ENCODE data around the gene OR2H1. TPM values are rescaled to one million over a fixed set of nuclear protein-coding genes. Genes with fewer than 3 reads are reported as not detected.

Gene OR2H1
- total and polyA plus RNA-seq, 9 of the 15 experiments (the other 6 are each of a cell fraction or from before 2014, with no cell fraction given), result not detected

DNA sequence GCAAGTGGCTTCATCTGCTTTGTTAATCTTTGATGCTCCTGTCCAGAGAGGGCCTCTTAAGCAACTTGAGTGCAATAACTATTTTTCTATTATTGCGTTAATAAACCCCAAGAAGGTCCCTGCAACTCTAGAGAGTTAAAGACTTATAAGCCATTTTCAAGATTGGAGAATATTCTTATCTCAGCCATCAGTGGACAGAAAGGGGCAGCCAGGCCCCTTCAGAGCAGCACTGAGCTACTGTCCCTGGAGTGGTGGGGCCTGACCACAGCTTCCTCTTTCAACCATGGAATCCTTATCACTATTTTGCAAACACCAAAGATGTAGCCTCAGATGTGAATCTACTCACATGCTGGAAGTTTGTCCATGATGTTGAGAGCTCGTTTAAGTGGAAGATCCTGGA, 33.6 kb downstream of the OR2H1 start (continued):
- TF ChIP-seq, protein P1, sequence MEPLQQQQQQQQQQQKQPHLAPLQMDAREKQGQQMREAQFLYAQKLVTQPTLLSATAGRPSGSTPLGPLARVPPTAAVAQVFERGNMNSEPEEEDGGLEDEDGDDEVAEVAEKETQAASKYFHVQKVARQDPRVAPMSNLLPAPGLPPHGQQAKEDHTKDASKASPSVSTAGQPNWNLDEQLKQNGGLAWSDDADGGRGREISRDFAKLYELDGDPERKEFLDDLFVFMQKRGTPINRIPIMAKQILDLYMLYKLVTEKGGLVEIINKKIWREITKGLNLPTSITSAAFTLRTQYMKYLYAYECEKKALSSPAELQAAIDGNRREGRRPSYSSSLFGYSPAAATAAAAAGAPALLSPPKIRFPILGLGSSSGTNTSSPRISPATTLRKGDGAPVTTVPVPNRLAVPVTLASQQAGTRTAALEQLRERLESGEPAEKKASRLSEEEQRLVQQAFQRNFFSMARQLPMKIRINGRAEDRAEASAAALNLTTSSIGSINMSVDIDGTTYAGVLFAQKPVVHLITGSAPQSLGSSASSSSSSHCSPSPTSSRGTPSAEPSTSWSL (CRISPR knock-in tag; IDR thresholded peaks at IDR 0.05; ENCODE audit: borderline replicate concordance), result no peak
- no peak for TF ChIP-seq ZNF444 (CRISPR knock-in tag; IDR thresholded peaks at IDR 0.05)

GRCh38 chr6:29491574-29491973, 34.6 kb downstream of the OR2H1 start:
- Histone ChIP-seq H3K27ac (ENCODE audit: extremely low read depth, low read depth, low read length) (no peak overlapping the region), H2AFZ (ENCODE audit: low read depth, low read length) (no peak overlapping the region), H3K9ac (ENCODE audit: insufficient read depth in 1 of 2, low read depth in 2 of 2, low read length in 2 of 2) (no peak overlapping the region), H3K4me1 (replicated peaks in 1 of 2; ENCODE audit: control insufficient read depth in 2 of 2, insufficient read depth in 2 of 2, low read length in 2 of 2) (peaks cover 8 to 39% of the 10 kb centered on the region in 2 experiments; a peak in 4 of 5 replicates), H3K36me3 (ENCODE audit: control insufficient read depth, insufficient read depth, low read length) (no peaks in the 10 kb centered on the region), H3K27me3 (ENCODE audit: control insufficient read depth in 2 of 2, insufficient read depth in 2 of 2, low read length in 2 of 2) (peaks cover 0 to 3% of the 10 kb centered on the region in 2 experiments; a peak in 1 of 5 replicates), H3K9me3 (replicated peaks; ENCODE audit: control insufficient read depth, insufficient read depth, low read depth, low read length) (no peaks in the 10 kb centered on the region), H3K4me2 (ENCODE audit: insufficient read depth, low read length) (no peak overlapping the region), H3K4me3 (no peak overlapping the region), H4K20me1 (replicated peaks; ENCODE audit: control insufficient read depth, insufficient read depth, low read length) (no peaks in the 10 kb centered on the region), H3K79me2 (ENCODE audit: control insufficient read depth, insufficient read depth, low read length) (no peaks in the 10 kb centered on the region), H3K9me1 (ENCODE audit: control insufficient read depth, insufficient read depth, low read length) (no peaks in the 10 kb centered on the region)
- ATAC-seq (no peak), DNase-seq (ENCODE audit: extremely low read depth in 1 of 4, low spot score in 3 of 4) (peak in 1 of 4 experiments; percentile 27), FAIRE-seq (no peak)
- BruUV-seq (replicated peaks), result no TSS peak
- in situ Hi-C loops (cut with MboI), result no loop called here
- CTCF ChIA-PET (ENCODE audit: low intra/inter-chr PET ratio), result no interaction called here
- POLR2A ChIA-PET, result no interaction called here
- intact Hi-C loops (cut with micrococcal nuclease), result no loop called here
- 21% methylated on average over 4 of the region's 4 CpGs for WGBS (ENCODE audit: insufficient coverage, low coverage, missing lambda C conversion rate)
- 0 out of 4 replicates have a peak, but pooled peaks of 1 of the 2 experiments have one; percentile 17 for TF ChIP-seq RAD21 (CRISPR knock-in tag; conservative IDR thresholded peaks at IDR 0.05 in 1 of 2, IDR thresholded peaks at IDR 0.05 in 1 of 2)
- no peak for TF ChIP-seq ZNF75A (CRISPR knock-in tag; IDR thresholded peaks at IDR 0.05)
- TF ChIP-seq ZNF551 (CRISPR knock-in tag; IDR thresholded peaks at IDR 0.05), result no peak
- no peak for TF ChIP-seq NRF1 (conservative IDR thresholded peaks at IDR 0.05 in 1 of 2, IDR thresholded peaks at IDR 0.05 in 1 of 2)
- TF ChIP-seq, protein P2, sequence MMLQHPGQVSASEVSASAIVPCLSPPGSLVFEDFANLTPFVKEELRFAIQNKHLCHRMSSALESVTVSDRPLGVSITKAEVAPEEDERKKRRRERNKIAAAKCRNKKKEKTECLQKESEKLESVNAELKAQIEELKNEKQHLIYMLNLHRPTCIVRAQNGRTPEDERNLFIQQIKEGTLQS (IDR thresholded peaks at IDR 0.05), result peak; percentile 76
- TF ChIP-seq, protein P2 (CRISPR knock-in tag; conservative IDR thresholded peaks at IDR 0.05), result no peak
- TF ChIP-seq SMARCA5 (IDR thresholded peaks at IDR 0.05), result no peak
- TF ChIP-seq SMARCA4 (IDR thresholded peaks at IDR 0.05), result peak; percentile 42; the same call in 1 of the 2 replicates
- TF ChIP-seq, protein P3, sequence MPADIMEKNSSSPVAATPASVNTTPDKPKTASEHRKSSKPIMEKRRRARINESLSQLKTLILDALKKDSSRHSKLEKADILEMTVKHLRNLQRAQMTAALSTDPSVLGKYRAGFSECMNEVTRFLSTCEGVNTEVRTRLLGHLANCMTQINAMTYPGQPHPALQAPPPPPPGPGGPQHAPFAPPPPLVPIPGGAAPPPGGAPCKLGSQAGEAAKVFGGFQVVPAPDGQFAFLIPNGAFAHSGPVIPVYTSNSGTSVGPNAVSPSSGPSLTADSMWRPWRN (IDR thresholded peaks at IDR 0.05; ENCODE audit: low read depth), result 0 out of 2 replicates have a peak, but pooled peaks have one; percentile 36
- peak; percentile 77; the same call in 1 of the 2 replicates for TF ChIP-seq SMAD3 (CRISPR knock-in tag; conservative IDR thresholded peaks at IDR 0.05)
- TF ChIP-seq CTBP1 (IDR thresholded peaks at IDR 0.05; ENCODE audit: borderline replicate concordance), result peak; percentile 77
- 0 out of 2 replicates have a peak, but pooled peaks have one; percentile 32 for TF ChIP-seq CLOCK (CRISPR knock-in tag; IDR thresholded peaks at IDR 0.05; ENCODE audit: borderline replicate concordance)
- TF ChIP-seq SRSF7 (optimal IDR thresholded peaks at IDR 0.05; ENCODE audit: low read depth, low read length), result no peak
- peak; percentile 59; the same call in 1 of the 2 replicates for TF ChIP-seq SOX6 (IDR thresholded peaks at IDR 0.05)
- peak; percentile 2; the same call in 1 of the 2 replicates for TF ChIP-seq MAFF (IDR thresholded peaks at IDR 0.05; ENCODE audit: low read length)
